ENCODE measurements around the gene SPINT1. TPM values are rescaled to one million over a fixed set of nuclear protein-coding genes. Genes with fewer than 3 reads are reported as not detected.

Gene SPINT1
- total and polyA plus RNA-seq, 10 donors, result 4.8 to 25.8 (median 8.6) TPM

GRCh38 chr15:40845036-40845435 lies 1.2 kb downstream of the SPINT1 start:
- H3K36me3 ChIP-seq, result no peaks in the 10 kb centered on the region
- H3K4me1 ChIP-seq, result peaks cover 17 to 50% (median 46%) of the 10 kb centered on the region in 6 donors
- WGBS, 5 donors, result 32 to 60% (median 53%) methylated on average over 12 of the region's 12 CpGs
- H3K27ac ChIP-seq, result no peak overlapping the region
- intact Hi-C loops (cut with DNase I; ENCODE audit: low total_unique reads), result no loop called here
- H3K9me3 ChIP-seq, result no peaks in the 10 kb centered on the region
- DNase-seq, result no peak
- TF ChIP-seq CTCF (IDR thresholded peaks at IDR 0.05 in 8 of 11, conservative IDR thresholded peaks at IDR 0.05 in 3 of 11), result no peak
- no peak for TF ChIP-seq POLR2A (IDR thresholded peaks at IDR 0.05)
- TF ChIP-seq POLR2AphosphoS5 (IDR thresholded peaks at IDR 0.05), result no peak
- H3K4me3 ChIP-seq, result peak overlapping the region; percentile 66 to 96 (median 74)
- H3K27me3 ChIP-seq (replicated peaks in 1 of 7), result peaks cover 0 to 29% (median 16%) of the 10 kb centered on the region in 7 donors

GRCh38 chr15:40845511-40846284 lies 1.9 kb downstream of the SPINT1 start:
- Histone ChIP-seq H3K4me1 (peaks cover 17 to 50% (median 46%) of the 10 kb centered on the region in 6 donors), H3K27ac (peak overlapping the region in 1 of 8 donors; percentile 80), H3K36me3 (peaks cover 0 to 2% (median 0%) of the 10 kb centered on the region in 6 donors), H3K27me3 (replicated peaks in 1 of 7) (peaks cover 0 to 29% (median 16%) of the 10 kb centered on the region in 7 donors), H3K9me3 (no peaks in the 10 kb centered on the region), H3K4me3 (peak overlapping the region in 1 of 8 donors; percentile 96)
- TF ChIP-seq CTCF (IDR thresholded peaks at IDR 0.05 in 8 of 11, conservative IDR thresholded peaks at IDR 0.05 in 3 of 11), result no peak
- no peak for TF ChIP-seq POLR2AphosphoS5 (IDR thresholded peaks at IDR 0.05)
- TF ChIP-seq POLR2A (IDR thresholded peaks at IDR 0.05), result no peak
- intact Hi-C loops (cut with DNase I; ENCODE audit: low total_unique reads), result no loop called here
- 84 to 94% (median 89%) methylated on average over 8 of the region's 8 CpGs for WGBS, 5 donors
- DNase-seq, result peak; percentile 39

GRCh38 chr15:40846841-40847222 lies 3.0 kb downstream of the SPINT1 start:
- Histone ChIP-seq H3K36me3 (peaks cover 0 to 3% (median 0%) of the 10 kb centered on the region in 6 donors), H3K4me3 (peak overlapping the region in 1 of 8 donors; percentile 33), H3K27me3 (replicated peaks in 1 of 7) (peaks cover 0 to 29% (median 16%) of the 10 kb centered on the region in 7 donors), H3K9me3 (no peaks in the 10 kb centered on the region), H3K27ac (peak overlapping the region in 5 of 8 donors; percentile 43 to 80 (median 70)), H3K4me1 (peaks cover 17 to 50% (median 46%) of the 10 kb centered on the region in 6 donors)
- peak; percentile 41 for DNase-seq
- TF ChIP-seq CTCF (IDR thresholded peaks at IDR 0.05 in 8 of 11, conservative IDR thresholded peaks at IDR 0.05 in 3 of 11) (no peak), POLR2AphosphoS5 (IDR thresholded peaks at IDR 0.05) (no peak), POLR2A (IDR thresholded peaks at IDR 0.05) (no peak)
- intact Hi-C loops (cut with DNase I; ENCODE audit: low total_unique reads), result no loop called here

- Histone ChIP-seq H3K4me3 (peak overlapping the region in 1 of 8 donors; percentile 33), H3K27ac (peak overlapping the region in 5 of 8 donors; percentile 43 to 80 (median 70)), H3K9me3 (no peaks in the 10 kb centered on the region), H3K4me1 (peaks cover 17 to 50% (median 46%) of the 10 kb centered on the region in 6 donors), H3K36me3 (peaks cover 0 to 3% (median 0%) of the 10 kb centered on the region in 6 donors), H3K27me3 (replicated peaks in 1 of 7) (peaks cover 0 to 29% (median 16%) of the 10 kb centered on the region in 7 donors)
- DNase-seq, result peak; percentile 83
- TF ChIP-seq CTCF (IDR thresholded peaks at IDR 0.05 in 8 of 11, conservative IDR thresholded peaks at IDR 0.05 in 3 of 11) (peak in 3 of 11 experiments; percentile 29 to 39 (median 30)), POLR2A (IDR thresholded peaks at IDR 0.05) (no peak), POLR2AphosphoS5 (IDR thresholded peaks at IDR 0.05) (peak in 2 of 3 donors; percentile 33 to 52)
- WGBS, 5 donors, result 38 to 51% (median 46%) methylated on average over 7 of the region's 7 CpGs
- intact Hi-C loops (cut with DNase I; ENCODE audit: low total_unique reads), result no loop called here
These were observed 3.5 kb downstream of the SPINT1 start for GRCh38 chr15:40847223-40847961.
